Suprapubic skin (tissue), 4 donors: ENCODE data around the gene CCN5.

Source experiments
- EP300 ChIP-seq: sonication (generic); formaldehyde crosslinking; IDR thresholded peaks from one replicate; pipeline ENCODE4 v1.6.1; 2017; ENCODE audit warnings: antibody characterized with exemption
- POLR2A ChIP-seq, 2 donors: fragments of 450-650 bp; IDR thresholded peaks; one replicate each; pipeline ENCODE4 v1.6.1; 2017; ENCODE audit warnings: antibody characterized with exemption in 2 of 2, mild to moderate bottlenecking in 2 of 2, moderate library complexity in 2 of 2
- POLR2AphosphoS5 ChIP-seq, 3 donors: sonication (generic); formaldehyde crosslinking; IDR thresholded peaks; one replicate each; pipeline ENCODE4 v1.6.1; 2017; ENCODE audit warnings: antibody characterized with exemption in 3 of 3
- TF ChIP-seq, protein P1 (sequence below), 2 donors: fragments of 200-600 bp in 1 of 2; fragments of 450-650 bp in 1 of 2; sonication (generic) in 1 of 2; IDR thresholded peaks; one replicate each; pipeline ENCODE4 v1.5.1; 2016 to 2019; ENCODE audit warnings: antibody characterized with exemption in 2 of 2, mild to moderate bottlenecking in 1 of 2, moderate library complexity in 1 of 2

- TF ChIP-seq POLR2A (IDR thresholded peaks at IDR 0.05) = no peak
- no peak for TF ChIP-seq POLR2AphosphoS5 (IDR thresholded peaks at IDR 0.05)
- TF ChIP-seq, protein P1, sequence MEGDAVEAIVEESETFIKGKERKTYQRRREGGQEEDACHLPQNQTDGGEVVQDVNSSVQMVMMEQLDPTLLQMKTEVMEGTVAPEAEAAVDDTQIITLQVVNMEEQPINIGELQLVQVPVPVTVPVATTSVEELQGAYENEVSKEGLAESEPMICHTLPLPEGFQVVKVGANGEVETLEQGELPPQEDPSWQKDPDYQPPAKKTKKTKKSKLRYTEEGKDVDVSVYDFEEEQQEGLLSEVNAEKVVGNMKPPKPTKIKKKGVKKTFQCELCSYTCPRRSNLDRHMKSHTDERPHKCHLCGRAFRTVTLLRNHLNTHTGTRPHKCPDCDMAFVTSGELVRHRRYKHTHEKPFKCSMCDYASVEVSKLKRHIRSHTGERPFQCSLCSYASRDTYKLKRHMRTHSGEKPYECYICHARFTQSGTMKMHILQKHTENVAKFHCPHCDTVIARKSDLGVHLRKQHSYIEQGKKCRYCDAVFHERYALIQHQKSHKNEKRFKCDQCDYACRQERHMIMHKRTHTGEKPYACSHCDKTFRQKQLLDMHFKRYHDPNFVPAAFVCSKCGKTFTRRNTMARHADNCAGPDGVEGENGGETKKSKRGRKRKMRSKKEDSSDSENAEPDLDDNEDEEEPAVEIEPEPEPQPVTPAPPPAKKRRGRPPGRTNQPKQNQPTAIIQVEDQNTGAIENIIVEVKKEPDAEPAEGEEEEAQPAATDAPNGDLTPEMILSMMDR (IDR thresholded peaks at IDR 0.05) = no peak
- TF ChIP-seq EP300 = no peak
Observed at GRCh38 chr20:44696315-44696714, 18.9 kb upstream of the CCN5 start.
